HG03196 (cell line): Measurements from ENCODE around the gene CNEP1R1.
"Not testable (repeated sequence)": the region's sequence is repeated elsewhere in the genome, so short reads cannot be mapped to it uniquely, and the experiment has no call there.

ENCODE experiments used
- ATAC-seq: cut with Tn5 transposase; IDR thresholded peaks from one replicate; pipeline ENCODE4 v1.9.1; 2021; ENCODE audit not compliant: unreplicated experiment

The CNEP1R1 gene, protein sequence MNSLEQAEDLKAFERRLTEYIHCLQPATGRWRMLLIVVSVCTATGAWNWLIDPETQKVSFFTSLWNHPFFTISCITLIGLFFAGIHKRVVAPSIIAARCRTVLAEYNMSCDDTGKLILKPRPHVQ

DNA sequence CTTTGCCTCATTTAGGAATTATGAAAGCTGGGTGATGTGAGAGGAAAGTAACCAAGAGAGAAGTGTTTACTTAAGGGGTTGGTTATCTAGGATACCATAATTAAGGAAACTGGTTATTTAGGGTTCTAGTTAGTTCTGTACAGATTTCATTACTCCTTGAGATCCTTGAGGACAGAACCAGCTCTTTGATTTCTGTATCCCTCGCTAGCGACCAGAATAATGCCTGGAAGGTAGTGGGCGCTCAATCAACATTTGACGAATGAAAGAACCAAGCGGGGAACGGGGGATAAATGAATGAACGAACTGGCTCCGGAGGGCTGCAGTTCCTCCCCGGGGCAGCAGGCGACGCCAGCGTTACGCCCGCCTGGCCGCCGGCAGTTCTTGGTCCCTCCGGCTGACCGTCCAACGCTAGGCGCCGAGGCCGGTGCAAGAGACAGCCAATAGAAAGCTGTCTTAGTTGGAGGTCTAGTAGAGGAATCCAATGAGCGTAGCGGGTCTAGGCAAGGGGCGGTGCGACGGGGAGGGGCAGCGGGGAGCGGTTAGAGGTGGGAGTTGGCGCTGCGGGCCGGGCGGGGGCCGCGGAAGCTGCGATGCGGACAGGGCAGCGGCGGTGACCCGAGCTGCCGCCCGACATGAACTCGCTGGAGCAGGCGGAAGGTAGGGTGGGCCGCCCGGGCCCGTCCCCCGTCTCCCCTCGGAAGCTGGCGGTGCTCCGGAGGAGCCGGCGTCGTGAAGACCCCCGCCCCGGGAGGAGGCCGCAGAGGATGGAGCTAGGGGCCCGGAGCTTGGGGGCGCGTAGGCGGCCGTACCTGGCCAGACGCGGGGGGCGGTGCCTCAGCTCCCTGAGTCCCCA lies at the start of gene CNEP1R1:
Gene CNEP1R1, plus strand, starts transcription at position 542 of the 853 bp plus-strand sequence. Its CDS starts 91 bp downstream, at position 633.
- peak; percentile 97 for ATAC-seq

DNA sequence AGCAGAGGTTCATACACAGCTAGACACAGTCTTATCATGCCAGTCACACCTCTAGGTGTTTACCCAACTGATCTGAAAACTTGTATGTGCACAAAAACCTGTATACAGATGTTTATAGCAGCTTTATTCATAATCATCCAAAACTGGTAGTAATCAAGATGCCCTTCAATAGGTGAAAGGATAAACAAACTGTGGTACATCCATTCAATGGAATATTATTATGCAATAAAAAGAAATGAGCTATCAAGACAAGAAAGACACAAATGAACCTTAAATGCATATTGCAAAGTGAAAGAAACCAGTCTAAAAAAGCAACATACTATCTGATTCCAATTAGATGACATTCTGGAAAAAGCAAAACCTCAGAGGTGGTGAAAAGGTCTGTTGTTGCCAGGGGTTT lies 47.6 kb upstream of the CNEP1R1 start:
- ATAC-seq, result no peak

DNA sequence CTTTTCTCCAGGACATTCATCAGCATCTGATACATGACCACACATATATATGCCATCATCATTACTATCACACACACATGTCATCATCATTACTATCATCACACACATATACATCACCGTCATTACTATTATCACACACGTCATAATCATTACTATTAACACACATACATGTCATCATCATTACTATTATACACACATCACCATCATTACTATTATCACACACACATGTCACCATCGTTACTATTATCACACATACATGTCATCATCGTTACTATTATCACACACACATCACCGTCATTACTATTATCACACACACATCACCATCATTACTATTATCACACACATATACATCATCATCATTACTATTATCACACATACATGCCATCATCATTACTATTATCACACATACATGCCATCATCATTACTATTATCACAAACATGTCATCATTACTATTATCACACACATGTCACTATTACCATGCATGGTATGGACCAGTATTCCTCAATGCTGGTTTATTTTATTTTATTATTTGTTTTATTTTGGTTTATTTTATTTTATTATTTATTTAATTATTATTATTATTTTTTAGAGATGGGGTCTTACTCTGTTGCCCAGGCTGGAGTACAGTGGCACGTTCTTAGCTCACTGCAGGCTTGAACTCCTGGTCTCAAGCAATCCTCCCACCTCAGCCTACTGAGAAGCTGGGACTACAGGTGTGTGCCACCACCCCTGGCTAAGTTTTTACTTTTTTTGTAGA lies 46.3 kb upstream of the CNEP1R1 start:
- ATAC-seq, result no peak

GRCh38 chr16:49980166-49980565 lies 44.9 kb upstream of the CNEP1R1 start:
- no peak for ATAC-seq

DNA sequence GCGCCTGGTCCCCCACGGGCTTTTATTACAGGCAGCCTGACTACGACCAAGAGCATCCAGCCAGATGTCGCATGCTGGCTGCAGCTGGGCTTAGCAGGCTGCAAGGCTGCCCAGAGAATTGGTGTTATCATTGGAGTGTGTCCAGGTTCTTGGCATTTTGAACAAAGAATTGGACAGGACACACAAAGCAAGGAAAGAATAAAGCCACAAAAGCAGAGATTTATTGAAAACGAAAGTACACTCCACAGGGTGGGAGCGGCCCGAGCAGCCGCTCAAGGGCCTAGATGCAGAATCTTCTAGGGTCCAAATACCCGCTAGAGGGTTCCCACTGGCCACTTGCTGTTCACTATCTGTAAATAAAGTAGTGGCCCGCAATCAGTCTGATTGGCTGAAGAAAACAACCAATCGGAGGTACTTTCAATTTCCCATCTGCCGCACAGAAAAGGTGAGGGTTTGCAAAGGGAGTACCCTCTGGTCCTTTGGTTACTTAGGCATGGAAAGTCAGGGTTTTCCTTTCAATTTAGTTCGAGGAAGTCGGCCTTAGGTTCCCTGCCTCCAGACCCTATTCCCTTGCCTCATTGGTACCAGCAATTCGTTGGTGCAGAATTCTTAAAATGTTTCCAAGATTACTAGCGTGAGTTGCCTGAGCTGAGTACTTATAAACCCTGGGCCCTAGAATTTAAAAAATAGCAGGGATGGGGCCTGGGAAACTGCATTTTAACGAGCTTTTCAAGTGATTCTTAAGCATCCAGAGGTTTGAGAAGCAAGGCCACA lies 38.5 kb upstream of the CNEP1R1 start:
- no peak for ATAC-seq

- ATAC-seq, result no peak
Observed at GRCh38 chr16:49987381-49987780, 37.6 kb upstream of the CNEP1R1 start.

GRCh38 chr16:49992825-49993224 lies 32.2 kb upstream of the CNEP1R1 start:
- ATAC-seq, result no peak

GRCh38 chr16:49993579-49993978 lies 31.4 kb upstream of the CNEP1R1 start:
- no peak for ATAC-seq

DNA sequence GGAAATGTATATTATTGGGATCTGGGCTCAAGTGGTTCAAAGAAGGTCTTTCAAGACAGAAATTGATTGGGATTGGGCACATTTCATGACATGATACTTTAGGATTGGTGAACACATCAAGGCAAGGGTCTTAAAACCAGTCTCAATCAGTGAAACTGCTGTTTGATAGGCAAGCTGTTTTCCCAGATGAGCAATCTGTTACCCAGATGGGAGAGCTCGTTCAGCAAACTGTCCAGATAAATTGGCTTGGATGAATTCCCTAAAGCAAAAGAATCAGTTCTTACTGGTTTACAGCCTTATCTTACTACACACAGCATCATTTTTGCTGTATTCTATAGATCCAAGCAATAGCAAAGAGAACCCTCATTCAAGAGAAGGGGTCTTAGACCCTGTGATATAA lies 31.0 kb upstream of the CNEP1R1 start:
- no peak for ATAC-seq

DNA sequence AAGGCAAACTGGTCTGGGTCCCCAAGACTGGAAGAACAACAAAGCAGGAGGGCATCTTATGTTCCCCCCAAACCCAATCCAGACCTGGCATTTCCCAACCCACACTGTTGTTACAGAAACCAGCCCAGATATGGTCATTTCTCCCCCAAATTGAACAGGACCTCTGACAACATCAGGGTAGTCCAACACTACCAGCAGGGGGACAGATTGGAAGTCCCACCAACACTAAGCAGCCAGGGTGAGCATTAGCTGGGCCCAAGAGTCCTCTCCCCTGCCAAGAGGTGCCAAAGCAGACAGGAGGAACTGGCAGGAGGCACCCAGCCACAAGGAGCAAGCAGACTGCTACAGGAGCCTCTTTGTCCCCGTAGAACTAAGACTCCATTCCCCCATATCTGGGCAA lies 29.3 kb upstream of the CNEP1R1 start:
- no peak for ATAC-seq

- ATAC-seq, result no peak
Observed at GRCh38 chr16:49997721-49998251, 27.2 kb upstream of the CNEP1R1 start.

- ATAC-seq, result no peak
Observed at GRCh38 chr16:49998991-49999390, 26.0 kb upstream of the CNEP1R1 start.

- ATAC-seq, result no peak
Observed at GRCh38 chr16:50001144-50001543, 23.9 kb upstream of the CNEP1R1 start.

DNA sequence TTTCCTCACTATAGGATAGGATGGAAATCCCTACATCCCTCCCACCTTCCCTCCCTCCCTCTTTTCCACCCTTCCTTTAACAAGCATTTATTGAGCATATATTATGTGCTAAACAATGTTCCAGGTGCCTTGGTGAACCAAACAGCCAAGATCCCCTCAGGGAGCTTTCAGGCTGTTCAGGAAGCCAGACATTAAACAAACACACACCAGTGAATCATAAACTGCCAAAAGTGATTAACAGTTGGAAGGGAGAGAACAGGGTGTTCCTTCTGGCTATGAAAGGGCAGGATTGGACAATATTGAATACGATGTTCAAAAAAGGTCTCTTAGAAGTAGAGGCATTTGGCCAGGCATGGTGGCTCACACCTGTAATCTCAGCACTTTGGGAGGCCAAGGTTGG lies 22.8 kb upstream of the CNEP1R1 start:
- no peak for ATAC-seq

- ATAC-seq, result no peak
Observed at GRCh38 chr16:50004239-50004638, 20.8 kb upstream of the CNEP1R1 start.

GRCh38 chr16:50006964-50007363 lies 18.1 kb upstream of the CNEP1R1 start:
- ATAC-seq, result no peak

GRCh38 chr16:50007744-50008143 lies 17.3 kb upstream of the CNEP1R1 start:
- no peak for ATAC-seq

DNA sequence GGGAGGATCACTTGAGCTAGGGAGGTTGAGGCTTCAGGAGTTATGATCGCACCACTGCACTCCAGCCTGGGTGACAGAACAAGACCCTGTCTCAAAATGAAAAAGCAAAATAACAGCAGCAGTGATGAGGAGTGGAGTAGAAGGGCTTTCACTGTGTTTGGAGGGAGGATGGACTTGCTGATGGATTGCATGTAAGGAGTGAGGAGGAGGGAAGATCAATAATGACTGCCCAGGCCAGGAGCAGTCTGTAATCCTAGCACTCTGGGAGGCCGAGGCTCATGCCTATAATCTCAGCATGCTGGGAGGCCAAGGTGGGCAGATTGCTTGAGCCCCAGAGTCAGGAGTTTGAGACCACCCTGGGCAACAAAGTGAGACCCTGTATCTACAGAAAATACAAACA lies 14.8 kb upstream of the CNEP1R1 start:
- no peak for ATAC-seq

DNA sequence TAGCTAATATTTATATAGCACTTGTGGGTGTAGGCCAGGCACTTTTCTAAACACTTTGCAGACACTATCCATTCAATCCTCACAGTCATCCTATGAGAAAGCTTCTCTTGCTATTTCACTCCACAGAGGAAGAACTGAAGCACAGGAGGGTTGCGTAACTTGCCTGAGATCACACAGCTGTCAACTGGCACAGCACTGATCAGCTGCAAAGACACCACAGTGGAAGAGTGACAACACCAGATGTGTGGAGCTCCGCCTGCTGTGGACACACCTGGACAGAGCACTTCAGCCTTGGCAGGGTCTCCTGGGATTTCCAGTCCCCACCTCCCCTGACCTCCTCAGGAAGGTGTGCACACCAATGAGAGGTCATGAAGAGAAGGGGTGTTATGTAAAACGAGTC lies 13.3 kb upstream of the CNEP1R1 start:
- ATAC-seq, result no peak

- ATAC-seq, result no peak
Observed at GRCh38 chr16:50012182-50012581, 12.8 kb upstream of the CNEP1R1 start.

DNA sequence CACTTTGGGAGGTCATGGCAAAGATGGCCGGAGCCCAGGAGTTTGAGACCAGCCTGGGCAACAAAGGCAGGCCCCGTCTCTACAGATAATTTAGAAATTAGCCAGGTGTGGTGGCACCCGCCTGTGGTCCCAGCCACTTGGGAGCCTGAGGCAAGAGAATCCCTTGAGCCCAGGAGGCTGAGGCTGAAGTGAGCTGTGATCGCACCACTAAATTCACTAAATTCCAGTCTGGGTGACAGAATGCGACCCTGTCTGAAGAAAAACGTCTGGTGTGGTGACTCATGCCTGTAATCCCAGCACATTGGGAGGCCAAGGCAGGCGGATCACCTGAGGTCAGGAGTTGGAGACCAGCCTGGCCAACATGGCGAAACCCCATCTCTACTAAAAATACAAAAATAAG lies 10.8 kb upstream of the CNEP1R1 start:
- ATAC-seq, result not testable (repeated sequence)
